Fibroblast of mammary gland (primary cell): Measurements from ENCODE around the gene NCOA6.

Source experiments
- DNase-seq: peaks from one replicate; pipeline ENCODE4 v3.0.0-alpha.2; 2010; ENCODE audit warnings: low read depth
- H3K4me3 ChIP-seq: 2 replicates; pipeline ENCODE4 v1.5.1; 2011; ENCODE audit warnings: low read depth, mild to moderate bottlenecking, low read length, moderate library complexity; ENCODE audit not compliant: control insufficient read depth
- TF ChIP-seq, protein P1 (sequence below): conservative IDR thresholded peaks from 2 replicates; pipeline ENCODE4 v1.5.1; 2011; ENCODE audit warnings: low read depth, low read length, inconsistent platforms; ENCODE audit not compliant: control insufficient read depth, insufficient read depth

NCOA6 gene

DNA sequence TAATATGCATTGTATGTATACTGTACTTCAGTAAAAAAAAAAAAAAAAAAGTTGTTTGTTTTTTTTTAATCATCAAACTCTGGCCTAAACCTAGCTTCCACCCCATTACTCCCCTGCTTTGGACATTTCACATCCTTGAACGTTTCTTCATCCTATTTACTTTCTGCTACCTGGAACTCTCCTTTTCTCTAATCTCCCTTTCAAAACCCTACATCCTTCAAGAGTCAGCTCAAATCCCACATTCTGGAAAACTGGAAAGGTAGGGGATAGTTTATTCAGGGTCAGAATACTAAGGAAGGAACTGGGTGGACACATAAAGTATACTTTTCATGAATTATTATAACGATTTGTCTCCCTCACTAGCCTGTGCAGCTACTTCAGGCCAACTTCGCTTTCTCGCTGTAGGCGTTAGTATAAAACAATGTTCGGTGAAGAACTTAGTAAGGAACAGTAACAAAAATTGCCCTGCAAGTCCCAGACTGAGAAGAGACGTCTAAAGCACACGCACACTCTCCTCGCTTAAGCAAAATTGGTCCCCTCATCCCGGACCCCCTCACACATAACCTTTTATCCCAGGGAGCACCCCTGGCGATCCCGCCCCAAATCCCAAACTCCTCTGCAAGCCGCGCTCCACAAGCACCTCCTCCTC, 149.3 kb downstream of the NCOA6 start:
- peak overlapping the region; percentile 81 for H3K4me3 ChIP-seq
- TF ChIP-seq, protein P1, sequence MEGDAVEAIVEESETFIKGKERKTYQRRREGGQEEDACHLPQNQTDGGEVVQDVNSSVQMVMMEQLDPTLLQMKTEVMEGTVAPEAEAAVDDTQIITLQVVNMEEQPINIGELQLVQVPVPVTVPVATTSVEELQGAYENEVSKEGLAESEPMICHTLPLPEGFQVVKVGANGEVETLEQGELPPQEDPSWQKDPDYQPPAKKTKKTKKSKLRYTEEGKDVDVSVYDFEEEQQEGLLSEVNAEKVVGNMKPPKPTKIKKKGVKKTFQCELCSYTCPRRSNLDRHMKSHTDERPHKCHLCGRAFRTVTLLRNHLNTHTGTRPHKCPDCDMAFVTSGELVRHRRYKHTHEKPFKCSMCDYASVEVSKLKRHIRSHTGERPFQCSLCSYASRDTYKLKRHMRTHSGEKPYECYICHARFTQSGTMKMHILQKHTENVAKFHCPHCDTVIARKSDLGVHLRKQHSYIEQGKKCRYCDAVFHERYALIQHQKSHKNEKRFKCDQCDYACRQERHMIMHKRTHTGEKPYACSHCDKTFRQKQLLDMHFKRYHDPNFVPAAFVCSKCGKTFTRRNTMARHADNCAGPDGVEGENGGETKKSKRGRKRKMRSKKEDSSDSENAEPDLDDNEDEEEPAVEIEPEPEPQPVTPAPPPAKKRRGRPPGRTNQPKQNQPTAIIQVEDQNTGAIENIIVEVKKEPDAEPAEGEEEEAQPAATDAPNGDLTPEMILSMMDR = no peak
- DNase-seq = no peak

DNA sequence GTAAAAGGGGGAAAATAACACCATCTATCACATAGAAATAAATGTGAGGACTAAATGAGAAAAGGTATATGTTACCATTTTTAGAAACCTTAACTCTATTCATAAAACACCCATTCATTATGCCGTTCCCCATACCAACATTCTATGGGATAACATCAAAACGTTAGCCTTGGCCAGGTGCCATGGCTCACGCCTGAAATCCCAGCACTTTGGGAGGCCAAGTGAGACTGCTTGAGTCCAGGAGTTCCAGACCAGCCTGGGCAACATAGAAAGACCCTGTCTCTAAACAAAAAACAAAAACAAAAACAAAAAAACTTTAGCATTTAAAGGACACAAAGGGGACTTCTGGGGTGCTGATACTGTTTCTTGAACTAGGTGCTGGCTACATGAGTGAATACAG, 149.9 kb downstream of the NCOA6 start:
- DNase-seq = no peak
- no peak overlapping the region for H3K4me3 ChIP-seq
- TF ChIP-seq, protein P1 = no peak

DNA sequence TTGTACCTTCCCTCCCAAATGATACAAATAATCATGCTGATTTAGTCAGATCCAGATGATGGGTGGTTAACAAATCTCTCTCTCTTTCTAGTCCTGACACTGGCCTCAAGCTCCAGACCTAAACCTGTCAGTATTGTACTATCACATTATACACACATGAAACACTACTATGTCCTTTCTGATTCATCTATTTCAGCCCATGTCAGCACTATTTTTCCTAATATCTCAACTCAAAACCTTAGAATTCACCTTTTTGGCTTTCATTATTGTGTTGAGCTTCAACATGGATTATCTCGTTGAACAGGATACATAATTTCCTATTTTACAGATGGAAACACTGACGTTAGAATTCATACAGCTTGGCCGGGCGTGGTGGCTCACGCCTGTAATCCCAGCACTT, 152.0 kb downstream of the NCOA6 start:
- DNase-seq = no peak
- TF ChIP-seq, protein P1 = no peak
- H3K4me3 ChIP-seq = no peak overlapping the region

DNA sequence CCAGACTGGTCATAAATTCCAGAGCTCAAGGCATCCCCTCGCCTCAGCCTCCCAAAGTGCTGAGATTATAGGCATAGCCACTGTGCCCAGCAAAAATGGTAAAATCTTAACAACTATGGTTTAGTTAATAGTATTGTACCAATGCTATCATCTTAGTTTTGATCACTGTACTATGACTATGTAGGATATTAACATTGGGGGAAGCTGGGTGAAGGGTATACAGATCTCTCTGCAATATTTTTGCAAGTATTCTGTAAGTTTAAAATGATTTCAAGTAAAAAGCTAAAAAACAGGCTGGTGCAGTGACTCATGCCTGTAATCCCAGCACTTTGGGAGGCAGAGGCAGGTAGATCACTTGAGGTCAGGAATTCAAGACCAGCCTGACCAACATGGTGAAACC, 156.4 kb downstream of the NCOA6 start:
- TF ChIP-seq, protein P1 = no peak
- DNase-seq = no peak
- no peak overlapping the region for H3K4me3 ChIP-seq
